Endodermal cell (in vitro differentiated cells): Measurements from ENCODE around the gene CDADC1. TPM values are rescaled to one million over a fixed set of nuclear protein-coding genes. Genes with fewer than 3 reads are reported as not detected.

Experiments used
- DNase-seq: peaks from one replicate; pipeline ENCODE4 v3.0.0-alpha.2; 2017
- H3K27ac ChIP-seq: 2 replicates; pipeline ENCODE4 v1.5.1; 2013; ENCODE audit warnings: mild to moderate bottlenecking, low read depth, low read length, moderate library complexity
- H3K27me3 ChIP-seq: 2 replicates; pipeline ENCODE4 v1.6.1; 2013; ENCODE audit warnings: mild to moderate bottlenecking, low read length, moderate library complexity; ENCODE audit not compliant: insufficient read depth, control insufficient read depth, poor library complexity, severe bottlenecking
- H3K36me3 ChIP-seq: 2 replicates; pipeline ENCODE4 v1.7.0; 2013; ENCODE audit warnings: mild to moderate bottlenecking, low read length, moderate library complexity; ENCODE audit not compliant: control insufficient read depth, insufficient read depth
- H3K4me1 ChIP-seq: one replicate; pipeline ENCODE4 v1.7.0; 2013; ENCODE audit warnings: low read length; ENCODE audit not compliant: control insufficient read depth, insufficient read depth
- H3K4me3 ChIP-seq: 2 replicates; pipeline ENCODE4 v1.5.1; 2013; ENCODE audit warnings: mild to moderate bottlenecking, low read length, moderate library complexity
- H3K9ac ChIP-seq: 2 replicates; pipeline ENCODE4 v1.6.1; 2013; ENCODE audit warnings: mild to moderate bottlenecking, low read length, moderate library complexity; ENCODE audit not compliant: poor library complexity, severe bottlenecking; ENCODE audit errors: extremely low read depth
- H3K9me3 ChIP-seq: 2 replicates; pipeline ENCODE4 v1.6.1; 2013; ENCODE audit warnings: mild to moderate bottlenecking, low read length, moderate library complexity; ENCODE audit not compliant: control insufficient read depth
- H3K27ac Mint-ChIP-seq: 2 replicates; pipeline ENCODE4 v1.8.0; 2020; ENCODE audit warnings: mixed read lengths
- H3K27me3 Mint-ChIP-seq: 2 replicates; pipeline ENCODE4 v1.8.0; 2021; ENCODE audit warnings: mild to moderate bottlenecking, mixed read lengths; ENCODE audit not compliant: insufficient read depth
- H3K36me3 Mint-ChIP-seq: 2 replicates; pipeline ENCODE4 v1.8.0; 2020; ENCODE audit warnings: low read depth, mixed read lengths
- H3K4me1 Mint-ChIP-seq: 2 replicates; pipeline ENCODE4 v1.8.0; 2020; ENCODE audit warnings: mixed read lengths
- H3K4me3 Mint-ChIP-seq: 2 replicates; pipeline ENCODE4 v1.8.0; 2020; ENCODE audit warnings: mild to moderate bottlenecking, moderate library complexity, mixed read lengths
- H3K9me3 Mint-ChIP-seq: 2 replicates; pipeline ENCODE4 v1.8.0; 2020; ENCODE audit warnings: mild to moderate bottlenecking, mixed read lengths
- WGBS, 2 experiments: methylation state at CpG; one replicate each; pipeline versions ENCODE4 v1.1.5 to v1.1.7; 2013; ENCODE audit warnings: missing lambda C conversion rate in 2 of 2, mixed read lengths in 1 of 2; ENCODE audit not compliant: insufficient coverage in 1 of 2, insufficient read length in 1 of 2; 5-methylcytosine and 5-hydroxymethylcytosine counted together
- total RNA-seq, 2 donors: library from RNA; stranded (reverse); fragmentation: NEBNext Ultra II Directional in 1 of 2; extraction: Animal tissue kit (Norgen Biotek cat#: 25700) in 1 of 2; gene quantifications; 2 replicates in 1 of 2; 3 replicates in 1 of 2; pipeline ENCODE4 v1.2.1, GENCODE V29; 2021
- TF ChIP-seq, protein P1 (sequence below): fragments of 200-600 bp; sonication (generic); conservative IDR thresholded peaks from 2 replicates; pipeline ENCODE4 v1.5.0; 2021; ENCODE audit warnings: antibody characterized with exemption, mild to moderate bottlenecking

The CDADC1 gene
- total RNA-seq, 2 donors from 2014 or later: 6.0 to 15.8 TPM

DNA sequence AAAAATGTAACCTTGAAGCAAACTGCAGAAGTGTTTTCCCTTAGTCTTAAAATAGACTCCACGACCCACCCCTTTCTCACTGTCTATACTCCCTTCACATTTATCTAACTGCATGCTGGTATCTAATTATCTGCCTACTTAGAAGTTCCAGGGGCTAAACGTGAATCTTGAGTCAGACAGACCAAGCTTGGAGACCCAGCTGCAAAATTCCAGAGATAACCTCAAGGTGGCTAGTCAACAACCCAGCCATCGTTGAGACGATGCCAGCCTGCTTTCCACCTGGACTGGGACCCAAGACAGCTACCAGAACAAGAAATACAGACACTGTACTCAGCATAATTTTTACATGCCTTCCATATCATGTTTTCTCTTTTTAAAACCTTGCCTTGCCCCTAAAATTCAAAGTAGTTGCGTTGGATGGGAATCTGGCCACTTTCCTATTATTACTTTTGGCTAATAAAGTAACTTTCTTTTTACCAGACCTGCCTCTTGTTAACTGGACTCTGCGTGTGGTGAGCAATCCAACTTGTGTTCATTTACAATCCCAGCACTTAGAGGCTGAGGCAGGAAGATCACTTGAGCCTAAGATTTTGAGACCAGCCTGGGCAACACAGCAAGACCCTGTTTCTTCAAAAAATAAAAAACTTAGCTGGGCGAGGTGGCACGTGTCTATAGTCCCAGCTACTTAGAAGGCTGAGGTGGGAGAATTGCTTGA, 82.3 kb downstream of the CDADC1 start:
- H3K27ac Mint-ChIP-seq: peak overlapping the region; percentile 28
- no peaks in the 10 kb centered on the region for H3K36me3 Mint-ChIP-seq
- no peaks in the 10 kb centered on the region for H3K9me3 Mint-ChIP-seq
- H3K9me3 ChIP-seq: no peaks in the 10 kb centered on the region
- H3K4me1 Mint-ChIP-seq: peaks cover 6% of the 10 kb centered on the region
- H3K27me3 Mint-ChIP-seq: peaks cover 3% of the 10 kb centered on the region
- peak overlapping the region; percentile 11 for H3K9ac ChIP-seq
- H3K27ac ChIP-seq: no peak overlapping the region
- TF ChIP-seq, protein P1, sequence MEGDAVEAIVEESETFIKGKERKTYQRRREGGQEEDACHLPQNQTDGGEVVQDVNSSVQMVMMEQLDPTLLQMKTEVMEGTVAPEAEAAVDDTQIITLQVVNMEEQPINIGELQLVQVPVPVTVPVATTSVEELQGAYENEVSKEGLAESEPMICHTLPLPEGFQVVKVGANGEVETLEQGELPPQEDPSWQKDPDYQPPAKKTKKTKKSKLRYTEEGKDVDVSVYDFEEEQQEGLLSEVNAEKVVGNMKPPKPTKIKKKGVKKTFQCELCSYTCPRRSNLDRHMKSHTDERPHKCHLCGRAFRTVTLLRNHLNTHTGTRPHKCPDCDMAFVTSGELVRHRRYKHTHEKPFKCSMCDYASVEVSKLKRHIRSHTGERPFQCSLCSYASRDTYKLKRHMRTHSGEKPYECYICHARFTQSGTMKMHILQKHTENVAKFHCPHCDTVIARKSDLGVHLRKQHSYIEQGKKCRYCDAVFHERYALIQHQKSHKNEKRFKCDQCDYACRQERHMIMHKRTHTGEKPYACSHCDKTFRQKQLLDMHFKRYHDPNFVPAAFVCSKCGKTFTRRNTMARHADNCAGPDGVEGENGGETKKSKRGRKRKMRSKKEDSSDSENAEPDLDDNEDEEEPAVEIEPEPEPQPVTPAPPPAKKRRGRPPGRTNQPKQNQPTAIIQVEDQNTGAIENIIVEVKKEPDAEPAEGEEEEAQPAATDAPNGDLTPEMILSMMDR: peak; percentile 49
- H3K4me1 ChIP-seq: peaks cover 2% of the 10 kb centered on the region
- no peaks in the 10 kb centered on the region for H3K36me3 ChIP-seq
- no peaks in the 10 kb centered on the region for H3K27me3 ChIP-seq
- no peak overlapping the region for H3K4me3 Mint-ChIP-seq
- no peak for DNase-seq
- 72 to 78% methylated on average over 5 to 8 of the region's 8 CpGs for WGBS, 2 experiments
- peak overlapping the region; percentile 33 for H3K4me3 ChIP-seq

- H3K4me1 ChIP-seq: peaks cover 7% of the 10 kb centered on the region
- H3K9me3 Mint-ChIP-seq: no peaks in the 10 kb centered on the region
- no peak overlapping the region for H3K9ac ChIP-seq
- H3K36me3 ChIP-seq: no peaks in the 10 kb centered on the region
- no peak overlapping the region for H3K4me3 ChIP-seq
- no CpG with 5 or more reads among the region's 1 CpG for WGBS, 2 experiments
- TF ChIP-seq, protein P1: no peak
- peaks cover 3% of the 10 kb centered on the region for H3K27me3 Mint-ChIP-seq
- peaks cover 6% of the 10 kb centered on the region for H3K4me1 Mint-ChIP-seq
- no peak overlapping the region for H3K27ac ChIP-seq
- no peaks in the 10 kb centered on the region for H3K36me3 Mint-ChIP-seq
- no peaks in the 10 kb centered on the region for H3K27me3 ChIP-seq
- no peak overlapping the region for H3K27ac Mint-ChIP-seq
- H3K9me3 ChIP-seq: no peaks in the 10 kb centered on the region
- H3K4me3 Mint-ChIP-seq: no peak overlapping the region
- no peak for DNase-seq
These were observed 82.8 kb downstream of the CDADC1 start for GRCh38 chr13:49330546-49330864.

DNA sequence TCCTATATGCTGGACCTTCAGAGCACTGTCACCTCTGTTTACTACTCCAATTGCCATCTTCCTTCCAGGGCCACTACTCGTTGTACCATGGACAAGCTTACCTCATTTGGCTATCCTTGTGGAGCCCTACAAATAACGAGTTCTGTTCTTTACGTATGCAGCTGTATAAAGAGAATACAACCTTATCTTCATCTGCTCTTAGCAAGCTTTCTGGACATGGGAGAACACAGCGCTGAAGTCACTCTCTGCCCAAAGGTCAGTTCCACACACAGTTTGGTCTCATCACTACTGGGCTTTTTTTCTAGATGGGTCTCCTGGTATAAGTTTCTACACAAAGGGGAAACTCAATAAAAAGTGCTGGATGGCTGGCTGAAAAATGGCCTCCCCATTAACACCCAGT, 88.9 kb downstream of the CDADC1 start:
- H3K36me3 ChIP-seq: no peaks in the 10 kb centered on the region
- WGBS, 2 experiments: 84 to 91% methylated on average over 3 to 4 of the region's 4 CpGs
- Mint-ChIP-seq H3K36me3 (no peaks in the 10 kb centered on the region), H3K4me3 (no peak overlapping the region), H3K4me1 (no peaks in the 10 kb centered on the region), H3K27me3 (peaks cover 3% of the 10 kb centered on the region), H3K27ac (no peak overlapping the region), H3K9me3 (no peaks in the 10 kb centered on the region)
- no peak overlapping the region for H3K9ac ChIP-seq
- no peaks in the 10 kb centered on the region for H3K27me3 ChIP-seq
- no peak overlapping the region for H3K4me3 ChIP-seq
- H3K4me1 ChIP-seq: peaks cover 15% of the 10 kb centered on the region
- H3K27ac ChIP-seq: no peak overlapping the region
- H3K9me3 ChIP-seq: no peaks in the 10 kb centered on the region
- TF ChIP-seq, protein P1: no peak
- no peak for DNase-seq
